Gastrocnemius medialis (tissue), 4 donors: ENCODE measurements around the gene MYOZ2.

Experiments used
- POLR2A ChIP-seq, 2 donors: fragments of 450-650 bp; IDR thresholded peaks; one replicate each; pipeline ENCODE4 v1.6.1; 2017; ENCODE audit warnings: antibody characterized with exemption in 2 of 2, mild to moderate bottlenecking in 2 of 2, moderate library complexity in 2 of 2
- TF ChIP-seq, protein P1 (sequence below), 5 experiments: fragments of 450-650 bp in 3 of 5; fragments of 200-600 bp in 2 of 5; sonication (generic) in 2 of 5; IDR thresholded peaks in 4 of 5; conservative IDR thresholded peaks in 1 of 5; 1 replicate in 4 of 5; 2 replicates in 1 of 5; pipeline ENCODE4 v1.5.1; 2016 to 2019; ENCODE audit warnings: antibody characterized with exemption in 5 of 5, mild to moderate bottlenecking in 3 of 5, moderate library complexity in 3 of 5

GRCh38 chr4:119189638-119190037 is 54.0 kb downstream of the MYOZ2 start:
- TF ChIP-seq, protein P1, sequence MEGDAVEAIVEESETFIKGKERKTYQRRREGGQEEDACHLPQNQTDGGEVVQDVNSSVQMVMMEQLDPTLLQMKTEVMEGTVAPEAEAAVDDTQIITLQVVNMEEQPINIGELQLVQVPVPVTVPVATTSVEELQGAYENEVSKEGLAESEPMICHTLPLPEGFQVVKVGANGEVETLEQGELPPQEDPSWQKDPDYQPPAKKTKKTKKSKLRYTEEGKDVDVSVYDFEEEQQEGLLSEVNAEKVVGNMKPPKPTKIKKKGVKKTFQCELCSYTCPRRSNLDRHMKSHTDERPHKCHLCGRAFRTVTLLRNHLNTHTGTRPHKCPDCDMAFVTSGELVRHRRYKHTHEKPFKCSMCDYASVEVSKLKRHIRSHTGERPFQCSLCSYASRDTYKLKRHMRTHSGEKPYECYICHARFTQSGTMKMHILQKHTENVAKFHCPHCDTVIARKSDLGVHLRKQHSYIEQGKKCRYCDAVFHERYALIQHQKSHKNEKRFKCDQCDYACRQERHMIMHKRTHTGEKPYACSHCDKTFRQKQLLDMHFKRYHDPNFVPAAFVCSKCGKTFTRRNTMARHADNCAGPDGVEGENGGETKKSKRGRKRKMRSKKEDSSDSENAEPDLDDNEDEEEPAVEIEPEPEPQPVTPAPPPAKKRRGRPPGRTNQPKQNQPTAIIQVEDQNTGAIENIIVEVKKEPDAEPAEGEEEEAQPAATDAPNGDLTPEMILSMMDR (IDR thresholded peaks at IDR 0.05 in 4 of 5, conservative IDR thresholded peaks at IDR 0.05 in 1 of 5): no peak
- no peak for TF ChIP-seq POLR2A (IDR thresholded peaks at IDR 0.05)
